ENCODE data around the gene CCDC169.
"Not testable (repeated sequence)": the region's sequence is repeated elsewhere in the genome, so short reads cannot be mapped to it uniquely, and the experiment has no call there.

CCDC169 gene

GRCh38 chr13:36328821-36329220, 31.2 kb upstream of the CCDC169 start:
- no peak for DNase-seq (ENCODE audit: low spot score in 2 of 2)
- H3K27ac Mint-ChIP-seq: no peak overlapping the region
- H3K4me3 Mint-ChIP-seq: no peak overlapping the region
- H3K36me3 Mint-ChIP-seq: peaks cover 6% of the 10 kb centered on the region
- ATAC-seq: no peak
- H3K9me3 Mint-ChIP-seq: no peaks in the 10 kb centered on the region
- no peaks in the 10 kb centered on the region for H3K4me1 Mint-ChIP-seq

- Mint-ChIP-seq H3K36me3 (peaks cover 6% of the 10 kb centered on the region), H3K4me3 (no peak overlapping the region), H3K4me1 (no peaks in the 10 kb centered on the region), H3K27ac (no peak overlapping the region), H3K9me3 (no peaks in the 10 kb centered on the region)
- DNase-seq (ENCODE audit: low spot score in 2 of 2): no peak
- ATAC-seq: no peak
Measured at GRCh38 chr13:36325912-36326311, 28.3 kb upstream of the CCDC169 start.

- not testable (repeated sequence) for H3K27ac Mint-ChIP-seq; H3K9me3 Mint-ChIP-seq; H3K4me3 Mint-ChIP-seq; H3K4me1 Mint-ChIP-seq; H3K36me3 Mint-ChIP-seq; DNase-seq (ENCODE audit: low spot score in 2 of 2); ATAC-seq
Measured at GRCh38 chr13:36324881-36325280, 27.3 kb upstream of the CCDC169 start.

- Mint-ChIP-seq H3K27ac (no peak overlapping the region), H3K4me3 (no peak overlapping the region), H3K4me1 (no peaks in the 10 kb centered on the region), H3K36me3 (peaks cover 6% of the 10 kb centered on the region), H3K9me3 (peaks cover 11% of the 10 kb centered on the region)
- DNase-seq (ENCODE audit: low spot score in 2 of 2) (no peak), ATAC-seq (no peak)
Measured at GRCh38 chr13:36323951-36324566, 26.4 kb upstream of the CCDC169 start.

- H3K27ac Mint-ChIP-seq: no peak overlapping the region
- no peak overlapping the region for H3K4me3 Mint-ChIP-seq
- DNase-seq (ENCODE audit: low spot score in 2 of 2) (no peak), ATAC-seq (no peak)
- H3K4me1 Mint-ChIP-seq: no peaks in the 10 kb centered on the region
- H3K9me3 Mint-ChIP-seq: peaks cover 11% of the 10 kb centered on the region
- H3K36me3 Mint-ChIP-seq: peaks cover under 1% of the 10 kb centered on the region
Measured at GRCh38 chr13:36323408-36323807, 25.8 kb upstream of the CCDC169 start.

- H3K36me3 Mint-ChIP-seq; H3K27ac Mint-ChIP-seq; H3K4me1 Mint-ChIP-seq; DNase-seq (ENCODE audit: low spot score in 2 of 2); H3K4me3 Mint-ChIP-seq; ATAC-seq: not testable (repeated sequence)
- H3K9me3 Mint-ChIP-seq: peaks cover 16% of the 10 kb centered on the region
Measured at GRCh38 chr13:36319793-36320192, 22.2 kb upstream of the CCDC169 start.

- Mint-ChIP-seq H3K27ac (no peak overlapping the region), H3K4me1 (no peaks in the 10 kb centered on the region), H3K36me3 (peaks cover 11% of the 10 kb centered on the region), H3K9me3 (peaks cover 5% of the 10 kb centered on the region), H3K4me3 (no peak overlapping the region)
- ATAC-seq (peak; percentile 51), DNase-seq (ENCODE audit: low spot score in 2 of 2) (no peak)
Measured at GRCh38 chr13:36313047-36313969, 15.7 kb upstream of the CCDC169 start.

- no peak for DNase-seq (ENCODE audit: low spot score in 2 of 2)
- Mint-ChIP-seq H3K4me3 (no peak overlapping the region), H3K9me3 (no peaks in the 10 kb centered on the region), H3K36me3 (peaks cover 11% of the 10 kb centered on the region), H3K27ac (no peak overlapping the region), H3K4me1 (no peaks in the 10 kb centered on the region)
- peak; percentile 51 for ATAC-seq
Measured at GRCh38 chr13:36310417-36311108, 12.9 kb upstream of the CCDC169 start.

GRCh38 chr13:36302289-36302688, 4.7 kb upstream of the CCDC169 start:
- H3K4me1 Mint-ChIP-seq: peaks cover 6% of the 10 kb centered on the region
- no peak overlapping the region for H3K27ac Mint-ChIP-seq
- DNase-seq (ENCODE audit: low spot score in 2 of 2) (no peak), ATAC-seq (no peak)
- H3K9me3 Mint-ChIP-seq: no peaks in the 10 kb centered on the region
- no peaks in the 10 kb centered on the region for H3K36me3 Mint-ChIP-seq
- H3K4me3 Mint-ChIP-seq: no peak overlapping the region

GRCh38 chr13:36299469-36299868, 1.9 kb upstream of the CCDC169 start:
- ATAC-seq; DNase-seq (ENCODE audit: low spot score in 2 of 2); H3K27ac Mint-ChIP-seq; H3K4me1 Mint-ChIP-seq; H3K9me3 Mint-ChIP-seq; H3K36me3 Mint-ChIP-seq; H3K4me3 Mint-ChIP-seq: not testable (repeated sequence)

GRCh38 chr13:36298535-36299068, 988 bp upstream of the CCDC169 start:
- Mint-ChIP-seq H3K9me3 (no peaks in the 10 kb centered on the region), H3K36me3 (no peaks in the 10 kb centered on the region), H3K4me3 (peak overlapping the region; percentile 69), H3K4me1 (peaks cover 6% of the 10 kb centered on the region), H3K27ac (no peak overlapping the region)
- DNase-seq (ENCODE audit: low spot score in 2 of 2) (no peak), ATAC-seq (no peak)

- Mint-ChIP-seq H3K9me3 (no peaks in the 10 kb centered on the region), H3K27ac (no peak overlapping the region), H3K4me1 (peaks cover 6% of the 10 kb centered on the region), H3K36me3 (no peaks in the 10 kb centered on the region), H3K4me3 (no peak overlapping the region)
- ATAC-seq (no peak), DNase-seq (ENCODE audit: low spot score in 2 of 2) (no peak)
Measured at GRCh38 chr13:36294096-36294495, 3.5 kb downstream of the CCDC169 start.

- Mint-ChIP-seq H3K4me3 (no peak overlapping the region), H3K9me3 (no peaks in the 10 kb centered on the region), H3K4me1 (peaks cover 6% of the 10 kb centered on the region), H3K36me3 (no peaks in the 10 kb centered on the region), H3K27ac (no peak overlapping the region)
- no peak for ATAC-seq
- DNase-seq (ENCODE audit: low spot score in 2 of 2): no peak
Measured at GRCh38 chr13:36293497-36293896, 4.1 kb downstream of the CCDC169 start.

GRCh38 chr13:36288794-36289391, 8.7 kb downstream of the CCDC169 start:
- Mint-ChIP-seq H3K4me1 (no peaks in the 10 kb centered on the region), H3K4me3 (no peak overlapping the region), H3K9me3 (no peaks in the 10 kb centered on the region), H3K36me3 (no peaks in the 10 kb centered on the region), H3K27ac (no peak overlapping the region)
- ATAC-seq (no peak), DNase-seq (ENCODE audit: low spot score in 2 of 2) (no peak)

- H3K27ac Mint-ChIP-seq: no peak overlapping the region
- DNase-seq (ENCODE audit: low spot score in 2 of 2): no peak
- H3K9me3 Mint-ChIP-seq: no peaks in the 10 kb centered on the region
- no peaks in the 10 kb centered on the region for H3K4me1 Mint-ChIP-seq
- no peak for ATAC-seq
- H3K4me3 Mint-ChIP-seq: no peak overlapping the region
- H3K36me3 Mint-ChIP-seq: no peaks in the 10 kb centered on the region
Measured at GRCh38 chr13:36286006-36286405, 11.6 kb downstream of the CCDC169 start.
